Mesothelial cell of epicardium (in vitro differentiated cells): ENCODE results near the gene ATG2A. TPM values are rescaled to one million over a fixed set of nuclear protein-coding genes. Genes with fewer than 3 reads are reported as not detected.

Source experiments
- DNase-seq, 2 experiments: peaks; one replicate each; pipeline ENCODE4 v3.0.0; 2021; ENCODE audit warnings: low spot score in 2 of 2; ENCODE audit not compliant: unreplicated experiment in 2 of 2
- H3K27ac Mint-ChIP-seq: 2 replicates; pipeline ENCODE4 v1.8.0; 2021; ENCODE audit warnings: mixed read lengths
- H3K27me3 Mint-ChIP-seq: 2 replicates; pipeline ENCODE4 v1.8.0; 2021; ENCODE audit warnings: low read depth, mixed read lengths
- H3K36me3 Mint-ChIP-seq: 2 replicates; pipeline ENCODE4 v1.8.0; 2021; ENCODE audit warnings: mixed read lengths
- H3K4me1 Mint-ChIP-seq: 2 replicates; pipeline ENCODE4 v1.8.0; 2021; ENCODE audit warnings: mixed read lengths
- H3K4me3 Mint-ChIP-seq: 2 replicates; pipeline ENCODE4 v1.8.0; 2021; ENCODE audit warnings: mild to moderate bottlenecking, moderate library complexity, mixed read lengths
- H3K9me3 Mint-ChIP-seq: 2 replicates; pipeline ENCODE4 v1.8.0; 2021; ENCODE audit warnings: mixed read lengths
- CTCF ChIP-seq: fragments of 200-600 bp; sonication (generic); IDR thresholded peaks from one replicate; pipeline ENCODE4 v1.5.0; 2021; ENCODE audit warnings: antibody characterized with exemption; ENCODE audit not compliant: unreplicated experiment
- total RNA-seq: library from RNA; stranded (reverse); gene quantifications from 3 replicates; pipeline ENCODE4 v1.2.1, GENCODE V29; 2021

ATG2A gene
- total RNA-seq: 29.8 to 32.9 TPM (median 31.7 TPM) in 3 replicates

- H3K4me1 Mint-ChIP-seq: peaks cover 22% of the 10 kb centered on the region
- peak; percentile 96 to 97 for DNase-seq
- no peaks in the 10 kb centered on the region for H3K9me3 Mint-ChIP-seq
- peaks cover 5% of the 10 kb centered on the region for H3K36me3 Mint-ChIP-seq
- peak within 1 kb of the TSS; percentile 97 for H3K27ac Mint-ChIP-seq
- TF ChIP-seq CTCF: no peak
- no peaks in the 10 kb centered on the region for H3K27me3 Mint-ChIP-seq
- H3K4me3 Mint-ChIP-seq: peak within 1 kb of the TSS; percentile 91
Measured at GRCh38 chr11:64916775-64917662, at the start of gene ATG2A. TSS of gene ATG2A (minus strand) at chr11:64917209. CDS start at chr11:64917135, 74 bp downstream.

DNA sequence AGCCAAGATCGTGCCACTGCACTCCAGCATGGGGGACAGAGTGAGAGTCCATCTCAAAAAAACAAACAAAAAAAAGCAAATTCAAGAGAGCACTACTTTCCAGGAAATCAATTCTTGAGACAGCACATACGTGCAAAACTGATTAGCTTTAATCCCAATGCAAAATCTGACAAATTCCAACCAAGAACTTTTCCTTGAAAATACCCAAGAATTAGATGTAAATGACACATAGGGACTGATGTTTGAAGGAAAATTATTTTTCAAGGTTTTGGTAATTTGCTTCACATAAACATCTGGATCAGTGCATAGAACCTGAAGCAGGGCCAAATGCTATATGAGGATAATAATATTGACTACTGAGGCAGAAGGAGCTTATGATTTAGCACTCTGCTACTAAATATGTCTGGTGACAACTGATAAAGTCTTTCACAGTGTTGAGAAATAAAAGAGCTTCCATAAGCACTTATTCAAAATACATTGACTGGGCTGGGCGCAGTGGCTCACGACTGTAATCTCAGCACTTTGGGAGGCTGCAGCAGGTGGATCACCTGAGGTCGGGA, 46.1 kb upstream of the ATG2A start:
- Mint-ChIP-seq H3K4me3 (no peak overlapping the region), H3K4me1 (no peaks in the 10 kb centered on the region), H3K36me3 (no peaks in the 10 kb centered on the region), H3K27ac (no peak overlapping the region), H3K9me3 (no peaks in the 10 kb centered on the region), H3K27me3 (peaks cover 7% of the 10 kb centered on the region)
- no peak for TF ChIP-seq CTCF
- DNase-seq: no peak

DNA sequence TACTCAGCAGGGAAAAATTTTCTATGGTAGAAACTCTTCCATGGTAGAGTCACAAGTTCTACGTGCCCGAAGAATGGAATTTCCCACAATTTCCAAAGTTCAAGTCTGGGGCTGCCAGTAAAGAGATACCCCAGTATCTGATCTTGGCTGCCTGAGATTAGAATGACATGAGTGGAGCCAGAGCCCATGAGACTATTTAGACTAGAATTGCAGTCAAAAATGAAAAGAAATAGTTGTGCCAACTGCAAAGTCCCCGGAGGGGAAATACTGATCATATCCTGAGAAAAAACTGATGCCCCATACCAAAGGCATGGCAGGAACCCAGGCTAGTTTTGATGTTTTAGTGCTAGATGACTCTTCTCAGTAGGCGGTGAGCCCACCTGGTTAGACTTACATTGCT, 43.7 kb upstream of the ATG2A start:
- no peak for TF ChIP-seq CTCF
- DNase-seq: no peak
- no peak overlapping the region for H3K27ac Mint-ChIP-seq
- H3K9me3 Mint-ChIP-seq: no peaks in the 10 kb centered on the region
- H3K36me3 Mint-ChIP-seq: no peaks in the 10 kb centered on the region
- no peak overlapping the region for H3K4me3 Mint-ChIP-seq
- H3K4me1 Mint-ChIP-seq: no peaks in the 10 kb centered on the region
- peaks cover 7% of the 10 kb centered on the region for H3K27me3 Mint-ChIP-seq

- Mint-ChIP-seq H3K27ac (no peak overlapping the region), H3K4me3 (no peak overlapping the region), H3K4me1 (no peaks in the 10 kb centered on the region), H3K9me3 (no peaks in the 10 kb centered on the region), H3K36me3 (no peaks in the 10 kb centered on the region), H3K27me3 (peaks cover 10% of the 10 kb centered on the region)
- TF ChIP-seq CTCF: no peak
- no peak for DNase-seq
Measured at GRCh38 chr11:64959498-64959897, 42.5 kb upstream of the ATG2A start.

DNA sequence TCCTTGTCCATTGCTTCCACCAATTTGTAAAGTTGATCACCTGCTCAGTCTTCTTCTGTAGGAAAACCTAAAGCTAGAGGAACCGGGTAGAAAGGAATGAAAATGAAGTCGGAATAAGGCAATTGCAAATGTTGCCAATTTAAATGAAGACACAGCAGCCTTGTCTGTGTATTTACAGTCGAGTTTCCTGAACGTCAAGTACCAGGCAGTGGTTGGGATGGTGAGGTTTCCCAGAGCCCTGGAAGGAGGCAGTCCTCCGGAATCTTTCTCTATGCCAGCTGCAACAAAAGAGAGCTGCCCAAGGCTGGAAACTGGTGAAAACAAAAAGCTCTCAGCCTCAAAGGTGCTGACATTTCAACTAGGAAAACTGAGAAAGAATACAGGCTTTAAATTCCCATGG, 37.2 kb upstream of the ATG2A start:
- Mint-ChIP-seq H3K4me1 (no peaks in the 10 kb centered on the region), H3K36me3 (no peaks in the 10 kb centered on the region), H3K9me3 (no peaks in the 10 kb centered on the region), H3K27me3 (peaks cover 27% of the 10 kb centered on the region), H3K4me3 (no peak overlapping the region), H3K27ac (no peak overlapping the region)
- TF ChIP-seq CTCF: no peak
- no peak for DNase-seq
